Activated CD8-positive, alpha-beta memory T cell treated with anti-CD3 and anti-CD28 coated beads, Interleukin-2, amount 50 U/mL, for 48 hours (primary cell): ENCODE data around the gene ITGA8.
"Not testable (repeated sequence)": the region's sequence is repeated elsewhere in the genome, so short reads cannot be mapped to it uniquely, and the experiment has no call there.

Experiments
- DNase-seq: peaks from one replicate; pipeline ENCODE4 v3.0.0-alpha.2; 2020

Gene ITGA8

GRCh38 chr10:15603446-15604011 is 116.2 kb downstream of the ITGA8 start:
- DNase-seq = no peak

- no peak for DNase-seq
Observed at GRCh38 chr10:15601819-15602218, 117.9 kb downstream of the ITGA8 start.

- DNase-seq = no peak
Observed at GRCh38 chr10:15595260-15595659, 124.5 kb downstream of the ITGA8 start.

GRCh38 chr10:15591937-15592336 is 127.8 kb downstream of the ITGA8 start:
- no peak for DNase-seq

GRCh38 chr10:15591431-15591830 is 128.3 kb downstream of the ITGA8 start:
- no peak for DNase-seq

GRCh38 chr10:15588635-15589508 is 130.8 kb downstream of the ITGA8 start:
- no peak for DNase-seq

- no peak for DNase-seq
Observed at GRCh38 chr10:15588151-15588550, 131.6 kb downstream of the ITGA8 start.

- DNase-seq = no peak
Observed at GRCh38 chr10:15587271-15587670, 132.5 kb downstream of the ITGA8 start.

- peak; percentile 77 for DNase-seq
Observed at GRCh38 chr10:15585303-15585715, 134.4 kb downstream of the ITGA8 start.

GRCh38 chr10:15582972-15583371 is 136.8 kb downstream of the ITGA8 start:
- not testable (repeated sequence) for DNase-seq

- DNase-seq = no peak
Observed at GRCh38 chr10:15579605-15580004, 140.1 kb downstream of the ITGA8 start.

- DNase-seq = no peak
Observed at GRCh38 chr10:15572531-15573045, 147.1 kb downstream of the ITGA8 start.

- no peak for DNase-seq
Observed at GRCh38 chr10:15571575-15571974, 148.1 kb downstream of the ITGA8 start.

- no peak for DNase-seq
Observed at GRCh38 chr10:15570738-15571339, 148.9 kb downstream of the ITGA8 start.

- DNase-seq = no peak
Observed at GRCh38 chr10:15567952-15568351, 151.8 kb downstream of the ITGA8 start.

- DNase-seq = no peak
Observed at GRCh38 chr10:15563246-15563645, 156.5 kb downstream of the ITGA8 start.

- DNase-seq = no peak
Observed at GRCh38 chr10:15562578-15562977, 157.1 kb downstream of the ITGA8 start.

- no peak for DNase-seq
Observed at GRCh38 chr10:15562116-15562515, 157.6 kb downstream of the ITGA8 start.

GRCh38 chr10:15558136-15558535 is 161.6 kb downstream of the ITGA8 start:
- no peak for DNase-seq

- DNase-seq = not testable (repeated sequence)
Observed at GRCh38 chr10:15557168-15557567, 162.6 kb downstream of the ITGA8 start.

- DNase-seq = no peak
Observed at GRCh38 chr10:15550950-15551349, 168.8 kb downstream of the ITGA8 start.

GRCh38 chr10:15548331-15548730 is 171.4 kb downstream of the ITGA8 start:
- no peak for DNase-seq

GRCh38 chr10:15546606-15547005 is 173.1 kb downstream of the ITGA8 start:
- DNase-seq = no peak

GRCh38 chr10:15545884-15546283 is 173.8 kb downstream of the ITGA8 start:
- DNase-seq = no peak
